ENCODE data around the gene SNCAIP.
A peak's percentile ranks its signal among the peaks of the same experiment; 100 is the strongest.

SNCAIP gene

DNA sequence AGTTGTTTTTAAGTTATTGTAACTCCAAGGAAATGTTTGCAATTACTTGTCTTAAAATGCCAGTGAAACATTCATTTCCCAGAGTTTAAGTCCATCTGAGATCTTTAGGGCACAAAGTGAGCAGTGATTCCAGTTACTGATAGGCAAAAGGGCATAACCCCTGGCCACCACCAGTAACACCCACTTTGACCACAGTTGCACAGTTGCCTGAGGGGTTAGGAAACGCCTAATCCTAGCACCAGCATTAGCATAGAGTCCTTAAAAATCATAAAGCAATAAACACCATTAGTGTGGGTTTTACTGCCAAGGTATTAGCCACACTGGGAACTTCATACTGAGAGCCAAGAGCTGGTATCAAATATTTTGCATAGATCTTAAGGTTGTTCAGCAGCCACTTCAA, 143.9 kb downstream of the SNCAIP start:
- TF ChIP-seq, protein P1, sequence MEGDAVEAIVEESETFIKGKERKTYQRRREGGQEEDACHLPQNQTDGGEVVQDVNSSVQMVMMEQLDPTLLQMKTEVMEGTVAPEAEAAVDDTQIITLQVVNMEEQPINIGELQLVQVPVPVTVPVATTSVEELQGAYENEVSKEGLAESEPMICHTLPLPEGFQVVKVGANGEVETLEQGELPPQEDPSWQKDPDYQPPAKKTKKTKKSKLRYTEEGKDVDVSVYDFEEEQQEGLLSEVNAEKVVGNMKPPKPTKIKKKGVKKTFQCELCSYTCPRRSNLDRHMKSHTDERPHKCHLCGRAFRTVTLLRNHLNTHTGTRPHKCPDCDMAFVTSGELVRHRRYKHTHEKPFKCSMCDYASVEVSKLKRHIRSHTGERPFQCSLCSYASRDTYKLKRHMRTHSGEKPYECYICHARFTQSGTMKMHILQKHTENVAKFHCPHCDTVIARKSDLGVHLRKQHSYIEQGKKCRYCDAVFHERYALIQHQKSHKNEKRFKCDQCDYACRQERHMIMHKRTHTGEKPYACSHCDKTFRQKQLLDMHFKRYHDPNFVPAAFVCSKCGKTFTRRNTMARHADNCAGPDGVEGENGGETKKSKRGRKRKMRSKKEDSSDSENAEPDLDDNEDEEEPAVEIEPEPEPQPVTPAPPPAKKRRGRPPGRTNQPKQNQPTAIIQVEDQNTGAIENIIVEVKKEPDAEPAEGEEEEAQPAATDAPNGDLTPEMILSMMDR (IDR thresholded peaks at IDR 0.05; ENCODE audit: insufficient read depth, missing control alignments) = no peak
- no peak for FAIRE-seq
- no peak for DNase-seq (ENCODE audit: insufficient read length, low spot score)

DNA sequence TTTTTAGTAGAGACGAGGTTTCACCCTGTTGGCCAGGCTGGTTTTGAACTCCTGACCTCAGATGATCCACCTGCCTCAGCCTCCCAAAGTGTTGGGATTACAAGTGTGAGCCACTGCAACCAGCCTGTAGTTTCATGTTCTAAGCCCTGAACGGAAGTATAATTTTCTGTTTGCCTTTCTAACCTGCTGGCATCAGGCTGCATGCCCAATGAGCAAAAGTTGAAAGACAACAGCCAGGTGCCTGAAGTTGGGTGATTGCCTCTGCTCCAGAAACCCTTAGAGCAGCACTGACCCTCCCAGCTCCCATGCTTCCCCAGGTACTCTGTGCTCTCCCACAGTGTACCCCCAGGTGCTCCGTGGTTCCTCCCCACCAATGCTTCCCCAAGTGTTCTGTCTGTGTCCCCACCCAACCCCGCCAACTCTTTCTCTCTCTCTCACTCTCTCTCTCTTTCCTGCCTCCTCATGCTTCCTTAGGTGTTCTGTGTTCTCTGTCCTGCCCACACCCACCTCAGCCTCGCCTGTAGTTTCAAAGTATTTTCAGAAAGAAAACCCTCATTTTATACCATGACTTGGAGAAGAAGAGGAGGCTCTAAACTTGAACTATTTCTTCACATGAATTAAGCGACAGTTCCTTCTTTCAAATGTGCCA, 145.3 kb downstream of the SNCAIP start:
- TF ChIP-seq, protein P1 (IDR thresholded peaks at IDR 0.05; ENCODE audit: insufficient read depth, missing control alignments) = no peak
- DNase-seq (ENCODE audit: insufficient read length, low spot score) (no peak), FAIRE-seq (no peak)

DNA sequence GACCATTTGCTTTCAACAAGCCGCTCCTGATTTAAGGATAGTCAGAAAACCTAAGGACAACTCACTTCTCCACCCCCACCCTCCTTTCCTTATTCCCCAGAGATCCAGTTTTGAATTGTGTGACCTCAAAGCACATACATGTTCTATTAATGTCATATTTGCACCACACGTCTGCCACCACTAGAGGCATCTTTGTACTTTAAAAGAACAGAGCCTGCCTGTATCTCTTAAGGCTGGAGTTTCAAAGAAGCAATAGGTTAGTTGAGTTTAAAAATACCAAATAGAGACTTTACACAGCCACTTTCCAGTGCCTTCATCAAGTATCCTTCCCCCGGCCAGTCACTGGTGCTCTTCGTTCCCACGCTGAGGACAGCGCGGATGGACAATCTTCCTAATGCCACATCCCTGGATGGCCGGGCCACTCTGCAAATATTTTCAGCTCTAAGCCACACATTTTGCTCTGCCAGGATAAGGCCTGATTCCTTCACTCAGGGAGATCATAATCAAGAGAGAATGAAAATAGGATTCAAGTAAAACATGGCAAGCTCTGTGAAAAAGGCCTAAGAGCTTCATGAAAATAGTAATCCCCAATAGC, 146.3 kb downstream of the SNCAIP start:
- TF ChIP-seq, protein P1 (IDR thresholded peaks at IDR 0.05; ENCODE audit: insufficient read depth, missing control alignments) = peak; percentile 57
- no peak for FAIRE-seq
- no peak for DNase-seq (ENCODE audit: insufficient read length, low spot score)

- DNase-seq (ENCODE audit: insufficient read length, low spot score) = no peak
- TF ChIP-seq, protein P1 (IDR thresholded peaks at IDR 0.05; ENCODE audit: insufficient read depth, missing control alignments) = no peak
- FAIRE-seq = no peak
These were observed 150.4 kb downstream of the SNCAIP start for GRCh38 chr5:122462486-122462885.

- FAIRE-seq (no peak), DNase-seq (ENCODE audit: insufficient read length, low spot score) (no peak)
- TF ChIP-seq, protein P1 (IDR thresholded peaks at IDR 0.05; ENCODE audit: insufficient read depth, missing control alignments) = no peak
These were observed 151.2 kb downstream of the SNCAIP start for GRCh38 chr5:122463221-122463620.

GRCh38 chr5:122464191-122464590, 152.2 kb downstream of the SNCAIP start:
- FAIRE-seq = no peak
- DNase-seq (ENCODE audit: insufficient read length, low spot score) = no peak
- TF ChIP-seq, protein P1 (IDR thresholded peaks at IDR 0.05; ENCODE audit: insufficient read depth, missing control alignments) = no peak

- FAIRE-seq = no peak
- TF ChIP-seq, protein P1 (IDR thresholded peaks at IDR 0.05; ENCODE audit: insufficient read depth, missing control alignments) = no peak
- DNase-seq (ENCODE audit: insufficient read length, low spot score) = no peak
These were observed 153.1 kb downstream of the SNCAIP start for GRCh38 chr5:122465031-122465577.

All from D721Med (cell line).